ENCODE data around the gene ASTN2.

The ASTN2 gene

DNA sequence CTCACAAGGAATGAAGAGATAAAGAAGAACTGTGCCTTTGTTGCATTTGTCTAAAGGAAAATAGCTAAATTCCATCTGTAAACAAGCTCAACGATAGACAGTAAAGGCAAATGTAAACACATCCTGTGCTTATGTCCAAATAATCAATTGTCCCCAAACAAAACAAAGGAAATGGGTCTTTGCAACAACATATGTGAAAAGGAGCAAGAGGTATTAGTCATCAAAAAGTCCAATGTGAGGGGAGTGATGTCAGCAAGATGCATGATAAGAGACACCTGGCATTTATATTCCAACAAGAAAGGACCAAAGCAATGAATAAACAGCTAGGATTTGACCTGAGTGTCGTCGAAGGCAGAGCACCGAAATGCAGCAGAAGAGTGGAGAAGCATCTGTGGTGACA, 209.1 kb downstream of the ASTN2 start:
- no peaks in the 10 kb centered on the region for H3K27me3 ChIP-seq (ENCODE audit: insufficient read depth, insufficient read length)
- TF ChIP-seq SUZ12 (IDR thresholded peaks at IDR 0.05; ENCODE audit: extremely low read depth, insufficient read depth, insufficient read length) (no peak), YY1 (IDR thresholded peaks at IDR 0.05; ENCODE audit: insufficient read depth, insufficient read length) (no peak), ZNF274 (IDR thresholded peaks at IDR 0.05; ENCODE audit: low read depth, low read length) (no peak)
- no peak overlapping the region for H3K4me3 ChIP-seq (ENCODE audit: insufficient read length, low read depth)
- no peak for DNase-seq (ENCODE audit: low read depth, low spot score)
- no peak overlapping the region for H3K9ac ChIP-seq (ENCODE audit: insufficient read length, low read depth)
- H3K36me3 ChIP-seq (ENCODE audit: insufficient read depth, insufficient read length, low read length): no peaks in the 10 kb centered on the region
- H3K9me3 ChIP-seq (ENCODE audit: insufficient read depth, low read length): peaks cover 6% of the 10 kb centered on the region; the same call in 1 of the 2 replicates
- no peaks in the 10 kb centered on the region for H3K4me1 ChIP-seq (ENCODE audit: insufficient read depth, insufficient read length)

DNA sequence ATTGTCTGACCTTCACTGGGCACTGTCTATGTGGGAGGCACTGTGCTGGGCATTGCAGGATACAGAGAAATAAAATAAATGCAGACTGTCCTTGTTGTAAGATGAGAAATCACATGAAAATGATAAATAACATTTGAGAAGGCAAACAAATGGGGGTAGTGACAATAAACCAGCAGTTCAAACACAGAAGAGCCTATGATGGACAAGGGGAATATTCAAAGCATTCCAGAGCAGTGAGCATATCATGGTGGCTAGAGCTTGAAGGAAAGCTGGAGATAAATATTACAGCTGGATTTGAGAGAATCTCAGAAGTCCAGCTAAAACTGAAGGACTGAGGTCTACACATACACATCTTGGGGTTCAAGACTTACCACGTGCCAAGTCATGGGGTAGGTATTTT, 209.9 kb downstream of the ASTN2 start:
- Histone ChIP-seq H3K27me3 (ENCODE audit: insufficient read depth, insufficient read length) (no peaks in the 10 kb centered on the region), H3K9me3 (ENCODE audit: insufficient read depth, low read length) (peaks cover 6% of the 10 kb centered on the region; the same call in 1 of the 2 replicates), H3K4me3 (ENCODE audit: insufficient read length, low read depth) (no peak overlapping the region), H3K4me1 (ENCODE audit: insufficient read depth, insufficient read length) (no peaks in the 10 kb centered on the region), H3K9ac (ENCODE audit: insufficient read length, low read depth) (no peak overlapping the region), H3K36me3 (ENCODE audit: insufficient read depth, insufficient read length, low read length) (no peaks in the 10 kb centered on the region)
- no peak for TF ChIP-seq ZNF274 (IDR thresholded peaks at IDR 0.05; ENCODE audit: low read depth, low read length)
- TF ChIP-seq SUZ12 (IDR thresholded peaks at IDR 0.05; ENCODE audit: extremely low read depth, insufficient read depth, insufficient read length): no peak
- no peak for TF ChIP-seq YY1 (IDR thresholded peaks at IDR 0.05; ENCODE audit: insufficient read depth, insufficient read length)
- DNase-seq (ENCODE audit: low read depth, low spot score): no peak

DNA sequence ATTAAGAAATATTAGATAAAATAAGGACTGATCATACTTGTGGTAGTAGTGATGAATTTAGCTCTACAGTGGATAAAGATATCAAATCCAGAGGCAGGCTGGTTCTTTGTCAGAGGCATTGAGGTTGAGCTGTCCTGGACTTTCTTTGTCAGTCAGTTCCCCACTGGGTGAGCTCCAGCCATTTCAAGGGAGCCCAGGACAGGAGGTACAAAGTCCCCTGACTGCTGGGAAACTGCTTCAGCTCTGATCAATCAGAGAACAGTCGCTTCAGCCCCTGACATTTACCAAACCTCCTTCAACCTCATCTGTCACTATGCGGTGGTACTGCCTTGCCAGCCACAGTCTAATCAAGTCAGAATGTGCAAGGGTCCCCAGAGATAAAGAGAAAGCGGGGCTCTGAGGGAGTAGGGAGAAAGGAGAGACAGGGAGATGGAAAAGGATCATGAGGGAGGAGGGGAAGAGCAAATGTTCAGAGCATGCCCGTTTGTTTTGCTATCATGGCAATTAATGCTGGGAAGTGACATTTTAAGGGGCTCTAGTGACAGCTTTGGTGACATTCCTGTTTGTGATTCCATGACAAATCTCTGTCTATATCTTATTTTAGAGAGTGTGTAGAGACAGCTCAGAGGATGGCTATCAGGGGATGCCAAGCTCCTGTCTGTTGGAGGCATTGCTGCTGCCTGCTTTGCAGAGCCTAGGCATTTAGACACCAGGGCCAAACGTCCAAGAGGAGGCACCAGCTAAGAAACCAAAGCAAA, 223.2 kb downstream of the ASTN2 start:
- Histone ChIP-seq H3K27me3 (ENCODE audit: insufficient read depth, insufficient read length) (no peaks in the 10 kb centered on the region), H3K4me1 (ENCODE audit: insufficient read depth, insufficient read length) (no peaks in the 10 kb centered on the region), H3K36me3 (ENCODE audit: insufficient read depth, insufficient read length, low read length) (no peaks in the 10 kb centered on the region), H3K9ac (ENCODE audit: insufficient read length, low read depth) (no peak overlapping the region), H3K9me3 (ENCODE audit: insufficient read depth, low read length) (no peaks in the 10 kb centered on the region), H3K4me3 (ENCODE audit: insufficient read length, low read depth) (no peak overlapping the region)
- no peak for DNase-seq (ENCODE audit: low read depth, low spot score)
- TF ChIP-seq ZNF274 (IDR thresholded peaks at IDR 0.05; ENCODE audit: low read depth, low read length) (no peak), SUZ12 (IDR thresholded peaks at IDR 0.05; ENCODE audit: extremely low read depth, insufficient read depth, insufficient read length) (no peak), YY1 (IDR thresholded peaks at IDR 0.05; ENCODE audit: insufficient read depth, insufficient read length) (no peak)

DNA sequence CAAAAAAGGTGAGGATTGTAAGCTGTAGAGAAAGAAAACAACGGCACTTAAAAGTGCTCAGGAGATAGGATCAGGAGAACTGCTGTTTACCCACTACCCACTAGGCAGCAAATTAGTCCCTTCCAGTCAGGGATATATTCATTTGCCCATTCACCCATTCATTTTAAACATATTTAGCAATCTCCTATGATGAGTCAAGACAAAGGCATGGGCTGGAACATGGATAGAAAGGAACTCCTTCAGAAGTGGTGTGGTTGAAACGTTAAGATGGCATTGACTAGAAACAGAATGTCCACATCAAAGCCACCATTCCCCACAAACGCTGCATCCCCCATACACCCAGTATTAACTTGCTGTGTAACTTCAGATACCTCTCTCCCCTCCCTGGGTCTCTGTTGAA, 225.7 kb downstream of the ASTN2 start:
- no peak for TF ChIP-seq ZNF274 (IDR thresholded peaks at IDR 0.05; ENCODE audit: low read depth, low read length)
- TF ChIP-seq YY1 (IDR thresholded peaks at IDR 0.05; ENCODE audit: insufficient read depth, insufficient read length): no peak
- no peak for TF ChIP-seq SUZ12 (IDR thresholded peaks at IDR 0.05; ENCODE audit: extremely low read depth, insufficient read depth, insufficient read length)
- Histone ChIP-seq H3K4me1 (ENCODE audit: insufficient read depth, insufficient read length) (no peaks in the 10 kb centered on the region), H3K27me3 (ENCODE audit: insufficient read depth, insufficient read length) (no peaks in the 10 kb centered on the region), H3K9me3 (ENCODE audit: insufficient read depth, low read length) (no peaks in the 10 kb centered on the region), H3K4me3 (ENCODE audit: insufficient read length, low read depth) (no peak overlapping the region), H3K9ac (ENCODE audit: insufficient read length, low read depth) (no peak overlapping the region), H3K36me3 (ENCODE audit: insufficient read depth, insufficient read length, low read length) (no peaks in the 10 kb centered on the region)
- no peak for DNase-seq (ENCODE audit: low read depth, low spot score)

DNA sequence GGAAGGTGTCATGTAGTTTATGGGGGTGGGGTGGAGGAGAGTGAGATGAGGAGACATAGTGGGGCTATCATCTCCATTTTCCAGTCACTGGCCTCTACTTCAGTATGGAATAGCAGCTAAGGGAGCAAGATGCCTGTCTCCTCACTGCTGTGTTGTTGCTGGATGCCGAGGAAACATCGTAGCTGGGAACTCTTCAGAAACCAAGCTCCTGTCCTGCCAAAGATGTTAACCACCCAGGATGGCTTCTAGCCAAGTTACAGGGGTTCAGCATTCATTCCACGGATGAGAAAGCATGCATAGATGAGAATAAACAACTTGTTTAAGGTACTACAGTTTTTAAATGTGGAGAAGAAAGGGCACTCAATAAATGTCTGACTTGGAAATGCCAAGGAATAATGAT, 226.5 kb downstream of the ASTN2 start:
- H3K27me3 ChIP-seq (ENCODE audit: insufficient read depth, insufficient read length): no peaks in the 10 kb centered on the region
- H3K4me1 ChIP-seq (ENCODE audit: insufficient read depth, insufficient read length): no peaks in the 10 kb centered on the region
- H3K4me3 ChIP-seq (ENCODE audit: insufficient read length, low read depth): no peak overlapping the region
- H3K9ac ChIP-seq (ENCODE audit: insufficient read length, low read depth): no peak overlapping the region
- no peaks in the 10 kb centered on the region for H3K9me3 ChIP-seq (ENCODE audit: insufficient read depth, low read length)
- DNase-seq (ENCODE audit: low read depth, low spot score): no peak
- TF ChIP-seq SUZ12 (IDR thresholded peaks at IDR 0.05; ENCODE audit: extremely low read depth, insufficient read depth, insufficient read length): no peak
- no peak for TF ChIP-seq YY1 (IDR thresholded peaks at IDR 0.05; ENCODE audit: insufficient read depth, insufficient read length)
- TF ChIP-seq ZNF274 (IDR thresholded peaks at IDR 0.05; ENCODE audit: low read depth, low read length): no peak
- H3K36me3 ChIP-seq (ENCODE audit: insufficient read depth, insufficient read length, low read length): no peaks in the 10 kb centered on the region

DNA sequence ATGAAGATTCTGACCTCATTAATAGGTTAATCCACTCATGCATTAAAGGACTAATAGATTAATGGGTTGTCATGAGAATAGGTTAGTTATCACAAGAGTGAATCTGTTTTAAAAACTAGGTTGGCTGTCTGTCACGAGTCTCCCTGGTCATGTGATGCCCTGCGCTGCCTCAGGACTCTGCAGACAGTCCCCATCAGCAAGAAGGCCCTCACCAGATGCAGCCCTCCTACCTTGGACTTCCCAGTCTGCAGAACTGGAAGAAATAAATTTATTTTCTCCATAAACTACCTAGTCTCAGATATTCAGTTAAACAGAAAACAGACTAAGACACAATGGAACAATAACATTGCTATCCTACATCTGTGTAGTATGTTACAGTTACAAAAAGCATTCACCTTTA, 227.4 kb downstream of the ASTN2 start:
- no peak for TF ChIP-seq SUZ12 (IDR thresholded peaks at IDR 0.05; ENCODE audit: extremely low read depth, insufficient read depth, insufficient read length)
- no peak for TF ChIP-seq ZNF274 (IDR thresholded peaks at IDR 0.05; ENCODE audit: low read depth, low read length)
- no peak for TF ChIP-seq YY1 (IDR thresholded peaks at IDR 0.05; ENCODE audit: insufficient read depth, insufficient read length)
- Histone ChIP-seq H3K27me3 (ENCODE audit: insufficient read depth, insufficient read length) (no peaks in the 10 kb centered on the region), H3K9ac (ENCODE audit: insufficient read length, low read depth) (no peak overlapping the region), H3K4me3 (ENCODE audit: insufficient read length, low read depth) (no peak overlapping the region), H3K9me3 (ENCODE audit: insufficient read depth, low read length) (no peaks in the 10 kb centered on the region), H3K36me3 (ENCODE audit: insufficient read depth, insufficient read length, low read length) (no peaks in the 10 kb centered on the region), H3K4me1 (ENCODE audit: insufficient read depth, insufficient read length) (no peaks in the 10 kb centered on the region)
- DNase-seq (ENCODE audit: low read depth, low spot score): no peak

DNA sequence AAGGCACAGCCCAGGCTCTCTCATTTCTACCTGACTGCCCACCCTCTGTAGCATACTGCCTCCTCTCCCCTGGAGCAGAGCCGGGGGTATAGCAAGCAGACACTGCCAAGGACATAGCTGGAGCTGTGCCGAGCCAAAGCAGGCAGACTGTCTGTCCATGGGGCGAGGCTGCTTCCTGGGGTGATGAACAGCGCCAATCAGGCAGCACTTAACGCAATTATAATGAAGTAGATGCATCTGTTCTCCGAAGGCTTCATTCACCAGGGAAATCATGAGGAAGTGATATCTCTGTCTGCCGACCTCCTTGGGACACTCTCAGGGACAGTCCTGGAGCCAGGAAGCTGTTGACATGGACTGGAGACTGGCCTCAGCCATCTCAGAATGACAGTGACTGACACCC, 230.7 kb downstream of the ASTN2 start:
- no peak overlapping the region for H3K9ac ChIP-seq (ENCODE audit: insufficient read length, low read depth)
- no peak overlapping the region for H3K4me3 ChIP-seq (ENCODE audit: insufficient read length, low read depth)
- no peak for DNase-seq (ENCODE audit: low read depth, low spot score)
- no peaks in the 10 kb centered on the region for H3K36me3 ChIP-seq (ENCODE audit: insufficient read depth, insufficient read length, low read length)
- H3K27me3 ChIP-seq (ENCODE audit: insufficient read depth, insufficient read length): no peaks in the 10 kb centered on the region
- H3K4me1 ChIP-seq (ENCODE audit: insufficient read depth, insufficient read length): peaks cover 4% of the 10 kb centered on the region
- peaks cover 11% of the 10 kb centered on the region for H3K9me3 ChIP-seq (ENCODE audit: insufficient read depth, low read length)
- TF ChIP-seq SUZ12 (IDR thresholded peaks at IDR 0.05; ENCODE audit: extremely low read depth, insufficient read depth, insufficient read length) (no peak), ZNF274 (IDR thresholded peaks at IDR 0.05; ENCODE audit: low read depth, low read length) (no peak)

Data from NT2/D1 (cell line).